Measurements from ENCODE around the gene AQR. TPM values are rescaled to one million over a fixed set of nuclear protein-coding genes. Genes with fewer than 3 reads are reported as not detected.

The AQR gene
- total and polyA plus RNA-seq, 2 of the 4 experiments (the other 2 are of a cell fraction): 17.9 to 29.6 TPM

DNA sequence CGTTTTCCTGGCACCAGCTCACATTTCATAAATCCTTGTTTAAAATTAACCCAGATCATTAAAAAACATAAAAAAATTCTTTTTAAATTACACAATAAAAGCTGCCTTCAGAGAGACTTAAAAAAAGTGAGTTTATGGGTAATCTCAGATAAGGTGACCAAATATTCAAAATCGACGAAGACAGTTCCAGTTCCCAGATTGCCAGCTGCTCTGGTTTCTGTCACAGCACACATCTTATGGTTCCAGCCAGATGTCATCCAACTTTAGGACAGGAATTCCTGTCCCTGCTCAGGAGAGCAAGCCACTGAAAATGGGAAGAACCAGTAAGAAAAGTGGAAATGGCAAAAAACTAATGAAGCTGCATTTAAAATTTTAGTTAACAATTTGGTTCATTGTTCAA lies 34.4 kb upstream of the AQR start:
- Histone ChIP-seq H3K14ac (replicated peaks; ENCODE audit: low read depth, low read length) (no peak overlapping the region), H2AK5ac (ENCODE audit: low read depth, low read length) (no peak overlapping the region), H3K9me3 (ENCODE audit: control insufficient read depth, insufficient read depth, low read length) (no peaks in the 10 kb centered on the region), H2AK9ac (replicated peaks; ENCODE audit: low read depth, low read length, poor library complexity) (no peak overlapping the region), H3K56ac (ENCODE audit: extremely low read depth, insufficient read depth, low read length) (no peak overlapping the region), H3K9ac (ENCODE audit: low read depth, low read length) (no peak overlapping the region), H4K20me1 (ENCODE audit: insufficient read depth, low read length) (no peaks in the 10 kb centered on the region), H3K36me3 (ENCODE audit: control insufficient read depth, insufficient read depth, low read length) (no peaks in the 10 kb centered on the region), H2BK120ac (ENCODE audit: low read depth, low read length) (no peak overlapping the region), H4K5ac (ENCODE audit: low read depth, low read length) (no peak overlapping the region), H3K4me1 (ENCODE audit: control insufficient read depth, insufficient read depth, low read length) (peaks cover 2% of the 10 kb centered on the region; the same call in 1 of the 2 replicates), H4K91ac (ENCODE audit: insufficient read depth, low read depth, low read length) (no peak overlapping the region), H2BK15ac (ENCODE audit: low read depth, low read length) (no peak overlapping the region), H3K79me1 (ENCODE audit: low read depth in 1 of 2, low read length in 2 of 2) (no peaks in the 10 kb centered on the region), H3K27ac (ENCODE audit: insufficient read depth, low read length) (no peak overlapping the region), H2AFZ (replicated peaks; ENCODE audit: low read length, poor library complexity) (no peak overlapping the region), H3K4me2 (ENCODE audit: low read depth, low read length) (no peak overlapping the region), H3K18ac (ENCODE audit: low read depth, low read length) (no peak overlapping the region), H3K4ac (ENCODE audit: low read depth, low read length) (no peak overlapping the region), H4K8ac (ENCODE audit: low read depth in 2 of 2, low read length in 2 of 2) (no peak overlapping the region), H3K4me3 (ENCODE audit: insufficient read depth, low read depth, low read length) (no peak overlapping the region), H3K23ac (ENCODE audit: low read depth, low read length) (no peak overlapping the region), H2BK5ac (ENCODE audit: low read depth, low read length, poor library complexity, severe bottlenecking) (no peak overlapping the region), H3K9me1 (ENCODE audit: insufficient read depth, low read length) (no peaks in the 10 kb centered on the region), H3K27me3 (ENCODE audit: control insufficient read depth, insufficient read depth, low read length) (no peaks in the 10 kb centered on the region), H2BK20ac (ENCODE audit: low read depth, low read length) (no peak overlapping the region)
- DNase-seq: no peak
- BruUV-seq (replicated peaks): no TSS peak
- dilution Hi-C loops (cut with HindIII; ENCODE audit: low sequenced_read_pairs, unreplicated experiment): no loop called here
- ChIA-PET CTCF (no interaction called here), POLR2A (ENCODE audit: unreplicated experiment) (no interaction called here)
- no peak for ATAC-seq (ENCODE audit: low read depth)
- TF ChIP-seq FOS (IDR thresholded peaks at IDR 0.05; ENCODE audit: low read depth, low read length): no peak
- TF ChIP-seq USF2 (IDR thresholded peaks at IDR 0.05; ENCODE audit: low read depth, low read length): no peak
- TF ChIP-seq MAFK (IDR thresholded peaks at IDR 0.05; ENCODE audit: low read depth, low read length): no peak
- no peak for TF ChIP-seq POLR2A (IDR thresholded peaks at IDR 0.05; ENCODE audit: low read depth, low read length)
- TF ChIP-seq ELK1 (IDR thresholded peaks at IDR 0.05; ENCODE audit: borderline replicate concordance, low read depth, low read length): no peak
- no peak for TF ChIP-seq RFX5 (IDR thresholded peaks at IDR 0.05; ENCODE audit: low read depth, low read length)
- no peak for TF ChIP-seq BHLHE40 (IDR thresholded peaks at IDR 0.05; ENCODE audit: low read depth, low read length)
- no peak for TF ChIP-seq RAD21 (IDR thresholded peaks at IDR 0.05; ENCODE audit: low read length)
- no peak for TF ChIP-seq NFE2L2 (IDR thresholded peaks at IDR 0.05; ENCODE audit: low read depth, low read length)
- TF ChIP-seq CEBPB (IDR thresholded peaks at IDR 0.05; ENCODE audit: low read depth, low read length): no peak
- no peak for TF ChIP-seq RCOR1 (IDR thresholded peaks at IDR 0.05; ENCODE audit: insufficient replicate concordance, low read length)
- TF ChIP-seq MXI1 (IDR thresholded peaks at IDR 0.05; ENCODE audit: borderline replicate concordance, low read depth, low read length): no peak
- TF ChIP-seq SMC3 (IDR thresholded peaks at IDR 0.05; ENCODE audit: low read depth, low read length): no peak
- TF ChIP-seq MAZ (IDR thresholded peaks at IDR 0.05; ENCODE audit: borderline replicate concordance, low read depth, low read length): no peak
- no peak for TF ChIP-seq CHD1 (IDR thresholded peaks at IDR 0.05; ENCODE audit: low read depth, low read length)
- in situ Hi-C loops (cut with MboI; ENCODE audit: low sequenced_read_pairs): no loop called here
- intact Hi-C loops (cut with micrococcal nuclease): no loop called here
- WGBS, 2 experiments (ENCODE audit: extremely low coverage in 2 of 2, insufficient read length in 1 of 2): no CpG with 5 or more reads among the region's 3 CpGs

Measured in IMR-90 (cell line).